T-helper 2 cell treated with Interferon-gamma antibody and Interleukin-4, amounts not matched to agents 100 ng/mL and 5 ng/mL, for 36 hours (primary cell): ENCODE measurements around the gene ARMH1. TPM values are rescaled to one million over a fixed set of nuclear protein-coding genes. Genes with fewer than 3 reads are reported as not detected.
"Not testable (repeated sequence)": the region's sequence is repeated elsewhere in the genome, so short reads cannot be mapped to it uniquely, and the experiment has no call there.

Experiments used
- intact Hi-C: fragments of 100-400 bp; cut with micrococcal nuclease; formaldehyde crosslinking; loops from one replicate; pipeline ENCODE4 v1.15.1; 2023
- total RNA-seq: library from RNA; stranded (reverse); gene quantifications from 2 replicates; pipeline ENCODE4 v1.2.3, GENCODE V29; 2022

Gene ARMH1
- total RNA-seq, 1 donor from 2014 or later = 93.6 TPM

- intact Hi-C loops = no loop called here
Measured at GRCh38 chr1:44664730-44665370, 9.7 kb upstream of the ARMH1 start.

GRCh38 chr1:44666719-44667118, 7.8 kb upstream of the ARMH1 start:
- intact Hi-C loops = not testable (repeated sequence)

DNA sequence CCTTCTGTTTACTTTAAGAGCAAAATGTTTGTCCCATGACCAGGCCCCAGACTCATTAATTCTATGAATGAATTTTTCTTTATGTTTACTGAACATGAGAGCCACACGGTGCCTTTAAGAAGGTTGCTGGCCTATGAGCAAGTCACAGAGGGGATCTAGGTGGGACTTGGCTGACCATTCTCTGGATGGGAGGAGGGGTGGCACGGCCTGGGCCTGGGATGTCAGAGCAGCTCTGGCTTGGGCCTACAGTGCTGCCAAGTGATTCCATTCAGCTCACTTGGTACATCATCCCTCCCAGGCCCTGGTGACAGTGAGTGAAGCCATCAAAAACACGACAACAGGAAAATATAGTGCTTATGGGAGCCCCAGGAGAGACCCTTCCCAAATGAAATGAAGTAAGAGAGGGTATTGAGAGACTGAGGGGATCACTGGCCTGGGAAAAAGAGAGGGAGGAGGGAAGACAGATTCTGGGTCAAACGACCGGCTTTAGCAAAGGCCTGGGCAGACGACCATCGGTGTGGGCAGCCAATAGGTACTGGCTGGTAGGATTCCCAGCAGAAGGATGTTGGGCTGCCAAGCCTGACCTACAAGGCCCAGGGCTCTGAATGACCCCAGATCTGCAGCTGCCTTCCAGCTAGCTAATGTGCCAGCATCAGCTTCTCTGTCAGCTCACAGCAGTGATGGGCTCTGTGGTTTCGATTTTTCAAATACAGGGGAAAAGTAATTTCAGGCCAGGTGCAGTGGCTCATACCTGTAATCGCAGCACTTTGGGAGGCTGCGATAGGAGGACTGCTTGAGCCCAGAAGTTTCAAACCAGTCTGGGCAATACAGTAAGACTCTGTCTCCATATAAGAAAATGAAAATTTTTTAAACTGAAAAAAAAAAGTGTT, 3.5 kb upstream of the ARMH1 start:
- intact Hi-C loops = loop anchor here (5.0 to 10.0 kb wide), 2 partner anchors 46 to 456 kb away; partner anchors contain the start of gene DMAP1

- intact Hi-C loops = loop anchor here (5.0 to 10.0 kb wide), 2 partner anchors 45 to 458 kb away; partner anchors contain the start of gene DMAP1
Measured at GRCh38 chr1:44672254-44672955, 2.1 kb upstream of the ARMH1 start.

GRCh38 chr1:44672961-44673674, 1.4 kb upstream of the ARMH1 start:
- intact Hi-C loops = loop anchor here (5.0 to 10.0 kb wide), 2 partner anchors 44 to 458 kb away; partner anchors contain the start of gene DMAP1

GRCh38 chr1:44673675-44674112, 820 bp upstream of the ARMH1 start:
- intact Hi-C loops = loop anchor here (1.0 to 10.0 kb wide), 7 partner anchors 41 to 727 kb away; partner anchors contain the start of genes ATP6V0B, DMAP1, IPO13 and MUTYH

GRCh38 chr1:44675186-44675585, 672 bp downstream of the ARMH1 start:
- intact Hi-C loops = loop anchor here (10.0 kb wide), 1 partner anchor 460 kb away; the partner anchor contains the start of gene DMAP1

DNA sequence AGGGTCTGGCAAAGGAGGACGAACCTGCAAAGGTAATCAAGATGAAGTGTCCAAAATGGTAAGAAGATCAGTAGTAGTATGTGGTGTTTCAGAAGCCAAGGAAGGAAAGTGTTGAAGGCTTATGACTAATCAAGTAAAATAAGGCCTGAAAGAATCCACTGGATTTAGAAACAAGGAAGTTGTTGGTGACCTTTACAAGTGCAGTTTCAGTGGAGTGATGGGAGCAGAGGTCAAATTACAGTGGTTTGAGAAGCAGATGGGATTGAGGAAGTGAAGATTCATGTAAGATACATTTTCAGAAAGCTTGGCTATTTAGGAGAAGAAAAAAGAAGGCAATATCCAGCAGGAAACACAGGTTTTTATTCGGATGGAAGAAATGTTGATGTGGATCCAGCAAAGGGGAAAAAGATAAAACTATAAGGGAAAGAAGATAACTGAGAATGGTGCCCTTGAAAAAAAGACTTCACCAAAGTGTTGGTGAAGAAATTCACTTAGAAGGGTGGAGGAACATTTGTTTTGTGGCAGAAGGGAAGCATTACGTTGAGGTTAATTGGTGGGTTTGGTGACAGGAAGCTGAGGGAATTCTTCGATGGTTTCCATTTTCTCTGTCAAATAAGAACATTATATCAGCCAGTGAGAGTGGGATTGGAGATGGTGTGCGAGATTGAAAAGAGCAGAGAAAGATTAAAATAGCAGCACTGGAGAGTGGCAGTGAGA, 2.1 kb downstream of the ARMH1 start:
- intact Hi-C loops = loop anchor here (10.0 kb wide), 1 partner anchor 462 kb away; the partner anchor contains the start of gene DMAP1

- intact Hi-C loops = loop anchor here (10.0 kb wide), 1 partner anchor 462 kb away; the partner anchor contains the start of gene DMAP1
Measured at GRCh38 chr1:44677201-44677766, 2.8 kb downstream of the ARMH1 start.

GRCh38 chr1:44678120-44678519, 3.6 kb downstream of the ARMH1 start:
- intact Hi-C loops = loop anchor here (10.0 kb wide), 1 partner anchor 463 kb away; the partner anchor contains the start of gene DMAP1

- intact Hi-C loops = loop anchor here (10.0 kb wide), 1 partner anchor 464 kb away; the partner anchor contains the start of gene DMAP1
Measured at GRCh38 chr1:44678626-44679025, 4.1 kb downstream of the ARMH1 start.

DNA sequence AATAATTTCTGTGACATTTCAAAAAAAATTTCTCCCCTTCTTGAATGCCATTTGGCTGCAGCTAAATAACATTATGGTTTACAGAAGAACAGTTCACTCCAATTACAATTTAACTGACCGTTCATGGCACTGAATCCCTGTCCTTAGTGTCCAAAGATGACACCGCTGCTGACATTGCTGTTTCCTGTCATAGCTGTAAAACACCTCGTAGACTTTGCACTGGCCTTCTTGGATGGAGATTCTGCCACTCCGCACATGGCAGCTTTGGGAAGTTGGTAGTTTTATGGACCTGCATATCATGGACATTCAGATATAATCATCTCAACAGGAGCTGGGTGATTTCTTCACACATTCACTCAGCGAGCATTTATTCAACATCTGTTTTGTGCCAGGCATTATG, 5.0 kb downstream of the ARMH1 start:
- intact Hi-C loops = loop anchor here (10.0 kb wide), 1 partner anchor 465 kb away; the partner anchor contains the start of gene DMAP1

DNA sequence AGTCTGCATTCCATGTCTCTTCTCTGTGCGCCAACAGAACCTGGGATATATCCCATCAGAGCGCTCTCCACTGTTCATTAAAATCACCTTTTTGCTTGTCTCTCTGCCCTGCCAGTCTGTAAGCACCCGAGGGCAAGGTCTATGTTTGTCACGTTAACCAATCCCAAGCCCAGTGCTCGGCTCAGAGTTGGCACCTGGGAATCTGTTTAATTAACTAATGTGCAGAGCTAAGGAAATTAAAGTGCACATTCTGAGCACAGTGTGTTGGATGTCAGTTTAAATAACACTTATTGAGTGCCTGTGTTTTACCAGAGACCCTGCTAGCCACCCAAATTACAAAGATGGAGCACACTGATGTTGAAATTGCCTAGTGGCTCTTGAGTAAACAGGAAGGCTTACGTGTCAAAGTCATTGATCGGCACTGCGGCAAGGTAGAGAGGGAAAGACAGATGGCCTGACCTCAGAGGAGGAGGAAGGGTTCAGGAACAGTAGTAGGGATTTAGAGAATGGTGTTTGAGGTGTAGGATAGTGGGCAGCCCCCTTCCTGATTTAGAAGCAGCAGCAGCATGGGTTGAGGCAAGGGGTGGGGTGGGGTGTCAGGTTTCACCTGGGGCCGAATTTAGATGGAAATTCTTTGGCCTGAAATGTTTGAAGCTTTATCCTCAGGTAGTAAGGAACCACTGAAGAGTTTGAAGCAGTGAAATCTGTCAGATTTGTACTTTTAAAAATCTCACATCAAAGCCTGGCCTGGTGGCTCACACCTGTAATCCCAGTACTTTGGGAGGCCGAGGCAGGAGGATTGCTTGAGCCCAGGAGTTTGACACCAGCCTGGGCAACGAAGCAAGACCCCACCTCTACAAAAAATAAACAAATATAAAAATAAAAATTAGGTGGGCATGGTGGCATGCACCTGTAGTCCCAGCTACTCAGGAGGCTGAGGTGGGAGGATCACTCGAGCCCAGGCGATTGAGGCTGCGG, 7.7 kb downstream of the ARMH1 start:
- intact Hi-C loops = no loop called here

- intact Hi-C loops = no loop called here
Measured at GRCh38 chr1:44682883-44683265, 8.4 kb downstream of the ARMH1 start.

DNA sequence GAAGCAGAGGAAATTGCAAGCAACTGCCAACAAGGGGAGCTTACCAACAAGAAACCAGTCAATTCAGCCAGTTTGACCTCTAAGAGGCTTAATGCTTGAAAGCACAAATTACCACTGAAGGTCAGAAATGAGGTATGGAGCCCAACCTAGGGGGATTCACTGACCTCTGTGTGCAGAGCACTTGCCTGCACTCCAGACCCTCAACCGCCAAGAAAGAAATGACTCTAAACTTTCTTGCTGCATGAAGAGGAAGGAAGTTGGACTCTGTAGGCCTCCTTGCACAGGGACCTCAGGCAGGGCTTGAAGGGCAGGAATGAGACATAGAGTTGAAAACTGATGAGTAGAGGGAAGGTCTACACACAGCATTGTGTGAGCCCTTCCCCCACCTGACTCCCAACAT, 10.0 kb downstream of the ARMH1 start:
- intact Hi-C loops = no loop called here

GRCh38 chr1:44685218-44685617, 10.7 kb downstream of the ARMH1 start:
- intact Hi-C loops = no loop called here

DNA sequence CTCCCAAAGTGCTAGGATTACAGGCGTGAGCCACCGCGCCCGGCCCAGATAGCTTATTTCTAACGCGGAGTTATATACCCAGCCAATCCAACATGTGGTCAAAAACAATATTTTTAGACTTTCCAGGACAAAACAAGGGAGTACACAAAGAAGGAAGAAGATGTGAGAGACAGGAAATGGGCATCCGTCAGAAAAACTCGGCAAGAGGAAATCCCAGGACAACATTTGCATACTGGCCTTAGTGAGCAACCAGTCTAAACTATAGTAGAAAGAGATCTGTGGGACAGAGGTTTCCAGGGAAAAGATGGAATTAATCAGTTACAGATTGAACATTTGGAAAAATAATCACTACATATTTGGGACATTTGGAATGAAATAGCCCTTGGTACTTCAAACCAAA, 11.4 kb downstream of the ARMH1 start:
- intact Hi-C loops = no loop called here

GRCh38 chr1:44688760-44689446, 14.4 kb downstream of the ARMH1 start:
- intact Hi-C loops = no loop called here
